ENCODE data around the gene ACCS.

ACCS gene

DNA sequence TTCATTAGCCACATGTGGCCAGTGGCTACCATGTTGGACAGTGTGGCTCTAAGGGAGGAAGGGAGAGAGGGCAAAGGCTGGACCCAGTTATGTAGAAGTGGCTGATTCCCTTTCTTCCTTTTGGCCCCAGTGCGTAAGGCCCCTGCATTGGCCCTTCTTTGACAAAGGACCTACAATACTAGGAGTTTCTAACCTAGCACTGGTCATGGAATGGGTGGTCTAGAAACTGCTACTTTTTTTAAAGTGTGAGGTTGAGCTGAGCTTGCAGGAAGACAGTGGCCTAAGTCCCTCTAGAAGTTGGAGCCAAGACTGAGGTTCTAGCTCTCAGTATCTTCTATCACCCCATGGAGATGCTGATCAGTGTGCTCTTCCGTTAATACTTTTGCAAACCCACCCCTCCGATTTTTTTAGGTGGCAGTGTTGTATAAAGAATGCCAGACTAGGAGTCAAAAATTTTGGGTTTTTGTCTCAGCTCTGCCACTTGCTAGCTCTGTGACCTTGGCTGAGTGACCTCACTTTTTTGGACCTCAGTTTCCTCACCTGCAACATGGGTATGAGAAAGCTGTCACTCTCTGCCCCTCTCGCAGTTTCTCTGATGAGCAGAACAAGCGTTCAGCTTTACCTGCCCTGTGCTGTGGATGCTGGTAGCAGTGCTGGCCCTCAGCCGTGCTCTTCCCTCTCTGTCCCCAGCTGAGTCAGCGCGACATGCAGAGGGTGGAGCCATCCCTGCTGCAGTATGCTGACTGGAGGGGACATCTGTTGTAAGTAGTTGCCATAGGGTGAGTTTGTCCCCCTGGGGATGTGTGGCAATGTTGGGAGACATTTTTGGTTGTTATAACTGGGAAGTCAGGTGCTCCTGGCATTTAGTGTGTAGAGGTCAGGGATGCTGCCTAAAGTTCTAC, 6.9 kb downstream of the ACCS start:
- Histone ChIP-seq H3K27me3 (ENCODE audit: insufficient read depth, low read length) (no peaks in the 10 kb centered on the region), H3K36me3 (ENCODE audit: insufficient read depth, low read depth, low read length) (no peaks in the 10 kb centered on the region)

DNA sequence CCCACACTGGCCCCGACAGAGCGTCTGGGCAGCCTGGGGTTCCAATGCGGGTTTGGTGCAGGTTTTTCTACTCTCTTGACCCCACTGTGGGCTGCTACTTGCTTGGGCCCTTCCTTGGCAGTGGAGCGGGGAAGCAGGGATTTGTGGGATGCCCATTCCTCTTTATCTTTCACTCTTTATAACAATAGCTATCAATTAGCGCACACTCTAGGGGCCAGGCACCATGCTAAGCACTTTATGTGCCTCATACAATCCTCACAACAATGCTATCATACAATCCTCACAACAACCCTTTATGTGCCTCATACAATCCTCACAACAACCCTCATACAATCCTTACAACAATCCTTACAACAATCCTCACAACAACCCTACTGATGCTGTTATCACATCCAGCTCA, 12.7 kb downstream of the ACCS start:
- H3K36me3 ChIP-seq (ENCODE audit: insufficient read depth, low read depth, low read length), result no peaks in the 10 kb centered on the region
- no peaks in the 10 kb centered on the region for H3K9me3 ChIP-seq (ENCODE audit: insufficient read depth, low read depth, low read length)
- no peak overlapping the region for H3K27ac ChIP-seq (ENCODE audit: low read length)
- no peak overlapping the region for H3K4me3 ChIP-seq (ENCODE audit: low read length)
- no peak overlapping the region for H3K9ac ChIP-seq (ENCODE audit: low read depth, low read length)
- H3K4me1 ChIP-seq (ENCODE audit: insufficient read depth, low read length), result no peaks in the 10 kb centered on the region
- H3K27me3 ChIP-seq (ENCODE audit: insufficient read depth, low read length), result no peaks in the 10 kb centered on the region

More for the DNA sequence above, 6.9 kb downstream of the ACCS start:
- Histone ChIP-seq H3K9me3 (ENCODE audit: insufficient read depth, low read depth, low read length) (no peaks in the 10 kb centered on the region), H3K9ac (ENCODE audit: low read depth, low read length) (no peak overlapping the region), H3K4me1 (ENCODE audit: insufficient read depth, low read length) (no peaks in the 10 kb centered on the region), H3K4me3 (ENCODE audit: low read length) (no peak overlapping the region), H3K27ac (ENCODE audit: low read length) (no peak overlapping the region)

DNA sequence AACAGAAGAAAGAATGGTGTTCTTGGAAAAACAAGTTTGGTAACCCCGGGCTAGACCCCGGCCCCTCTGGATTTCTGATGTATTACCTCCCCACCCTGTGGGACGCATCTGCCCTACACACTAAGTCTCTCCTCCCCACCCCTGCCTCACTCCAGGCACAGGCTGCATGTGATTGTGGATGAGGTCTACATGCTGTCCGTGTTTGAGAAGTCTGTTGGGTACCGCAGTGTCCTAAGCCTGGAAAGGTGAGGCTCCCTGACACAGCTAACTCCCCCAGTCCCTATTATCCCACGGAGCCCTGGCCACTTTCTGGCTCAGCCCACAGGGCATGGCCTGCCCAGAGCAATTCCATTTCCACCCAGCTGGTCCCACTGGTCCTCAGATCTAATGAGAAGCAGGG, 13.3 kb downstream of the ACCS start:
- Histone ChIP-seq H3K9me3 (ENCODE audit: insufficient read depth, low read depth, low read length) (no peaks in the 10 kb centered on the region), H3K4me1 (ENCODE audit: insufficient read depth, low read length) (no peaks in the 10 kb centered on the region), H3K27ac (ENCODE audit: low read length) (no peak overlapping the region), H3K27me3 (ENCODE audit: insufficient read depth, low read length) (no peaks in the 10 kb centered on the region), H3K36me3 (ENCODE audit: insufficient read depth, low read depth, low read length) (no peaks in the 10 kb centered on the region), H3K4me3 (ENCODE audit: low read length) (no peak overlapping the region), H3K9ac (ENCODE audit: low read depth, low read length) (no peak overlapping the region)

DNA sequence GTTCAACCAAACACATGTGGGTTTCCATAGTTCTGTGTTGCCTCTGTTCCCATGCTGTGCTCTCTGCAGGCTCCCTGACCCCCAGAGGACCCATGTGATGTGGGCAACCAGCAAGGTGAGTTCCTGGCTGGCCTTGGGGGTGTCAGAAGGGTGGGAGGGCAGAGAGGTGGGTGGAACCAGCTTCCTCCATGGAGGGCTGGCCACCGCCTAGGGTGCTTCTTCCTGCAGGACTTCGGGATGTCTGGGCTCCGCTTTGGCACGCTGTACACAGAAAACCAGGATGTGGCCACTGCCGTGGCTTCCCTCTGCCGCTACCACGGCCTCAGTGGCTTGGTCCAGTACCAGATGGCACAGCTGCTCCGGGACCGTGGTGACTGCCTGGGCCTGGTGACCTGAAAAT, 14.9 kb downstream of the ACCS start:
- no peaks in the 10 kb centered on the region for H3K9me3 ChIP-seq (ENCODE audit: insufficient read depth, low read depth, low read length)
- no peak overlapping the region for H3K27ac ChIP-seq (ENCODE audit: low read length)
- no peaks in the 10 kb centered on the region for H3K36me3 ChIP-seq (ENCODE audit: insufficient read depth, low read depth, low read length)
- no peak overlapping the region for H3K9ac ChIP-seq (ENCODE audit: low read depth, low read length)
- H3K4me3 ChIP-seq (ENCODE audit: low read length), result no peak overlapping the region
- H3K4me1 ChIP-seq (ENCODE audit: insufficient read depth, low read length), result no peaks in the 10 kb centered on the region
- no peaks in the 10 kb centered on the region for H3K27me3 ChIP-seq (ENCODE audit: insufficient read depth, low read length)

DNA sequence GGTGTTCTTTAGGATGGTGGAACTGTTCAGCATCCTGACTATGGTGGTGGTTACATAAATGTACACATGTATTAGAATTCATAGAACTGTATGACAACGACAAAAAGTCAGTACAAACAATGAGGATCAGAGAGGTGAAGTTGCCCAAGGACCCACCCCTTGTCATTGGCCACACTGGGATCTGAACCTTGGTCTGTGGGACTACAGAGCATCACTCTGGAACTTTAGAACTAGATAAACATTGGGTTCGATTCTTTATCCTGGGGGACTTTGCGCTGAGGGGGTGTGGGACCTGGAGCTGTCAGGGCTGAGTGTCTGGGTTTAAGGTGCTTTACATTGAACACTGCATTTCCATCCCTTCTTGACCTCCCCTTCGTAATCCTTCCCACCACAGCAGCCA, 16.6 kb downstream of the ACCS start:
- Histone ChIP-seq H3K4me3 (ENCODE audit: low read length) (no peak overlapping the region), H3K4me1 (ENCODE audit: insufficient read depth, low read length) (no peaks in the 10 kb centered on the region), H3K36me3 (ENCODE audit: insufficient read depth, low read depth, low read length) (no peaks in the 10 kb centered on the region), H3K27ac (ENCODE audit: low read length) (no peak overlapping the region), H3K9ac (ENCODE audit: low read depth, low read length) (no peak overlapping the region), H3K9me3 (ENCODE audit: insufficient read depth, low read depth, low read length) (no peaks in the 10 kb centered on the region), H3K27me3 (ENCODE audit: insufficient read depth, low read length) (no peaks in the 10 kb centered on the region)

DNA sequence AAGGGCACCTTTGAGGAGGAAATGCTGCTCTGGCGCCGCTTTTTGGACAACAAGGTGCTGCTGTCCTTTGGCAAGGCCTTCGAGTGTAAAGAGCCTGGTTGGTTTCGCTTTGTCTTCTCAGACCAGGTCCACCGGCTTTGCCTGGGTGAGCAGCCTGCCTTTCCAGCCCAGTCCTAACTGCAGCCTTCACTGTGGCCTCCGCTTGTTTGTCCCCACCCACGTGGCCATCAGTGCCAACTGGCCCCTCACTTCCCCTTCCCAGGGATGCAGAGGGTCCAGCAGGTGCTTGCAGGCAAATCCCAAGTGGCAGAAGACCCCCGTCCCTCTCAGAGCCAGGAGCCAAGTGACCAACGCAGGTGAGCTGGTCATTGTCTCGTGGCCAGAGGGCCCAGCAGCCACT, 17.4 kb downstream of the ACCS start:
- no peaks in the 10 kb centered on the region for H3K36me3 ChIP-seq (ENCODE audit: insufficient read depth, low read depth, low read length)
- no peak overlapping the region for H3K27ac ChIP-seq (ENCODE audit: low read length)
- no peaks in the 10 kb centered on the region for H3K4me1 ChIP-seq (ENCODE audit: insufficient read depth, low read length)
- H3K27me3 ChIP-seq (ENCODE audit: insufficient read depth, low read length), result no peaks in the 10 kb centered on the region
- H3K4me3 ChIP-seq (ENCODE audit: low read length), result no peak overlapping the region
- H3K9me3 ChIP-seq (ENCODE audit: insufficient read depth, low read depth, low read length), result no peaks in the 10 kb centered on the region
- no peak overlapping the region for H3K9ac ChIP-seq (ENCODE audit: low read depth, low read length)

DNA sequence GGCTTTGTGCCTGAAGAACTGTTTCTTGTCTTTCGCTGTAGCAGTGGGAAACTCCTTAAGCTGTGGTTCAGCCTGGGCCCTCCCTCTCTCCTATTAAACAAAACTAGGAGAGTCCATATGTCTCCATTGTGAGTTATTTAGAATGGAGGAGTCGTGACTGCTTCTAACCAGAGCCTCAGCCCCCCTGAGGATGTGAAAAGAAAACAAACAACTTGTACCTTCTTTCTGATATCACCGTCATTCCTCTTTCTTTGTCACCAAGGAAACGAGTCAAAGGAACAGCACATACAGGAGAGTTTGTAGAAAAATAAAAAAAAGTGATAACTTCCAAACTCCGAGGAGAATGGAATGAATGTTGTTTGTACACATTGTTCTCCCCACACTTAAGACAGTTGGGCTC, 17.8 kb downstream of the ACCS start:
- no peaks in the 10 kb centered on the region for H3K36me3 ChIP-seq (ENCODE audit: insufficient read depth, low read depth, low read length)
- no peak overlapping the region for H3K4me3 ChIP-seq (ENCODE audit: low read length)
- H3K4me1 ChIP-seq (ENCODE audit: insufficient read depth, low read length), result no peaks in the 10 kb centered on the region
- no peak overlapping the region for H3K9ac ChIP-seq (ENCODE audit: low read depth, low read length)
- H3K27me3 ChIP-seq (ENCODE audit: insufficient read depth, low read length), result no peaks in the 10 kb centered on the region
- H3K9me3 ChIP-seq (ENCODE audit: insufficient read depth, low read depth, low read length), result no peaks in the 10 kb centered on the region
- H3K27ac ChIP-seq (ENCODE audit: low read length), result no peak overlapping the region

DNA sequence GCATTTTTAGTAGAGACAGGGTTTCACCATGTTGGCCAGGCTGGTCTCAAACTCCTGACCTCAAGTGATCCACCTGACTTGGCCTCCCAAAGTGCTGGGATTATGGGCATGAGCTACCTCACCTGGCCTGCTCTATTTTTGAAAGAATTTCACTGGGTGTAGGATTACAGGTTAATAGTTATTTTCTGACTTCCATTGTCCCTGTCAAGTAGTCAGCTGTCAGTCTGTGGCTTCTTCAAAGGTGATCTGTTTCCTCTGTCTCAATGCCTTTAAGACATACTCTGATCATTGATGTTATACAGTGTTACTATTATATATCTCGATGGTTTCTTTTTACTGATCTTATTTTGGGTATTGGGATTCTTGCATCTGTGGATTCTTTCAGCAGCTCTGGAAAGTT, 19.3 kb downstream of the ACCS start:
- Histone ChIP-seq H3K4me1 (ENCODE audit: insufficient read depth, low read length) (no peaks in the 10 kb centered on the region), H3K27me3 (ENCODE audit: insufficient read depth, low read length) (no peaks in the 10 kb centered on the region), H3K9me3 (ENCODE audit: insufficient read depth, low read depth, low read length) (no peaks in the 10 kb centered on the region), H3K27ac (ENCODE audit: low read length) (no peak overlapping the region), H3K36me3 (ENCODE audit: insufficient read depth, low read depth, low read length) (no peaks in the 10 kb centered on the region; the same call in 1 of the 2 replicates), H3K9ac (ENCODE audit: low read depth, low read length) (no peak overlapping the region), H3K4me3 (ENCODE audit: low read length) (no peak overlapping the region)

DNA sequence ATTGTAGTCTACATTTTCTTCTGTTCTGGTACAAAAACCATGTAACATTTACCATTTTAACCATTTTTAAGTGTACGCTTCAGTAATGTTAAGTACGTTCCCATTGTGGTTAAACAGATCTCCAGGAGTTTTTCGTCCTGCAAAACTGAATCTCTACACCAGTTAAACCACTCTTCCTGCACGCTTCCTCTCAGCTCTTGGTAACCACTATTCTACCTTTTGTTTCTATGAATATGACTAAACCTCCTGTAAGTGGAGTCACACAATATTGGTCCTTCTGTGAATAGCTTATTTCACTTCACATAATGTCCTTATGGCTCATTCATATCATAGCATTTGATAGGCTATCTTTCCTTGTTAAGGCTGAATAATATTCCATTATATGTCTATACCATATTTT, 22.3 kb downstream of the ACCS start:
- Histone ChIP-seq H3K9me3 (ENCODE audit: insufficient read depth, low read depth, low read length) (no peaks in the 10 kb centered on the region), H3K4me1 (ENCODE audit: insufficient read depth, low read length) (no peaks in the 10 kb centered on the region), H3K36me3 (ENCODE audit: insufficient read depth, low read depth, low read length) (no peaks in the 10 kb centered on the region; the same call in 1 of the 2 replicates), H3K27ac (ENCODE audit: low read length) (no peak overlapping the region), H3K9ac (ENCODE audit: low read depth, low read length) (no peak overlapping the region), H3K4me3 (ENCODE audit: low read length) (no peak overlapping the region), H3K27me3 (ENCODE audit: insufficient read depth, low read length) (no peaks in the 10 kb centered on the region)

DNA sequence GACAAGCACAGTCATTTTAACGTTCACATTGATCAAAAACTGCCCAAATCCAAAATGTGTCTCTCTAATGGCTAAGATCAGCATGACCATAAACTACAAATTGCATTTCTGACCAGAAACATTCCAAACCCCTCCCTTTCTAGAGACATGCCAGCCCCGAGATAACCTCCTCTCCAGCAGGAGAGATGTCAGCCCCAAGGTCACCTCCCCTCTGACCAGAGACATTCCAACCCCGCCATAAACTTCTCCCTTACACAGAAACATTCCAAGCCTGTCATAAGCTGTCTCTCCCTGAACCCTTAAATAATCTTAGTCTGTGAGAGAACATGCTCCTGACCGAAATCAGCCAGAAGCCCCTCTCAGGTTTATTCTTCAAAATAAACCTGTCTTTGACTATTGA, 22.8 kb downstream of the ACCS start:
- Histone ChIP-seq H3K9ac (ENCODE audit: low read depth, low read length) (no peak overlapping the region), H3K27me3 (ENCODE audit: insufficient read depth, low read length) (no peaks in the 10 kb centered on the region), H3K4me1 (ENCODE audit: insufficient read depth, low read length) (no peaks in the 10 kb centered on the region), H3K36me3 (ENCODE audit: insufficient read depth, low read depth, low read length) (no peaks in the 10 kb centered on the region; the same call in 1 of the 2 replicates), H3K27ac (ENCODE audit: low read length) (no peak overlapping the region), H3K4me3 (ENCODE audit: low read length) (no peak overlapping the region), H3K9me3 (ENCODE audit: insufficient read depth, low read depth, low read length) (no peaks in the 10 kb centered on the region)

DNA sequence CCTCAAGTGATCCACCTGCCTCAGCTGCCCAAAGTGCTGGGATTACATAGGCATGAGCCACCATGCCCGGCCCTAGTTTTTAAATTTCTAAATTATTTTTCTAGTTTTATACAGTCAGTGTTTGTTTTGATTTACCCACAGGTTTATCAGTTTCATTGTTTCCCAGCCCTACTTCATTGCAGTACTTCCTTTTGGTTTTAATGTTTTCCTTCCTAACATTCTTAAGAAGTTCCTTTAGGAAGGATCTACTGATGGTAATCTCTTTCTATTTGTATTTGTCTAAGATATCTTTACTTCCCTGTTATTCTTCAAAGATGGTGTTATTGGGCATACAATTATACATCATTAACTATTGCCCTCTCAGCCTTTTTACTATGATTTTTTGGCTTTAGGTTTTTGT, 24.5 kb downstream of the ACCS start:
- H3K9ac ChIP-seq (ENCODE audit: low read depth, low read length), result no peak overlapping the region
- no peaks in the 10 kb centered on the region for H3K4me1 ChIP-seq (ENCODE audit: insufficient read depth, low read length)
- no peaks in the 10 kb centered on the region for H3K9me3 ChIP-seq (ENCODE audit: insufficient read depth, low read depth, low read length)
- H3K4me3 ChIP-seq (ENCODE audit: low read length), result no peak overlapping the region
- H3K27me3 ChIP-seq (ENCODE audit: insufficient read depth, low read length), result no peaks in the 10 kb centered on the region
- no peak overlapping the region for H3K27ac ChIP-seq (ENCODE audit: low read length)
- no peaks in the 10 kb centered on the region; the same call in 1 of the 2 replicates for H3K36me3 ChIP-seq (ENCODE audit: insufficient read depth, low read depth, low read length)

DNA sequence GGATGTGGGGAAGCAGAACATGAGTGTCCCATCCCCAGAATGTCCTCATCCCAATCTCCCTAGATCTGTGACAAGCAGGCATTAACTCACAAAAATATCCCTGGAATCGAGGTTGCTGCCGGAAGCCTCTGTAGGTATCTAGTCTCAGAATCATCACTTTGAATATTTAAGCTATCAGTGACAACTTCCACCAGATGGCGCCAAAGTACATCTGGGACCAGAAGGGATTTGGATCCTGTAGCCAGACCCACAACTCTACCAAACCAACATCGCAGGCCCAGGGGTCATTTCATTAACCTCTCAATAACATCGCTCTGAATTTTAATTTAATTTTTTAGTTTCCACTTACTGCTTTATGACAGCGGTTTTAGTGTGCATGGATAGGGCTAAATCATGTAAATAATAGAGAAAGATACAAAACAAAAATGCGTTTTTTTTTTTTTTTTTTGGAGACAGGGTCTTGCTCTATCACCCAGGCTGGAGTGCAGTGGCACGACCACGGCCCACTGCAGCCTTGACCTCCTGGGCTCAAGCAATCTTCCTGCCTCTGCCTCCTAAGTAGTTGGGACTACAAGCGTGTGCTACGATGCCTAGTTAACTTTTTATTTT, 28.3 kb downstream of the ACCS start:
- Histone ChIP-seq H3K9ac (ENCODE audit: low read depth, low read length) (no peak overlapping the region), H3K4me1 (ENCODE audit: insufficient read depth, low read length) (no peaks in the 10 kb centered on the region), H3K4me3 (ENCODE audit: low read length) (no peak overlapping the region), H3K27ac (ENCODE audit: low read length) (no peak overlapping the region), H3K36me3 (ENCODE audit: insufficient read depth, low read depth, low read length) (no peaks in the 10 kb centered on the region), H3K9me3 (ENCODE audit: insufficient read depth, low read depth, low read length) (no peaks in the 10 kb centered on the region), H3K27me3 (ENCODE audit: insufficient read depth, low read length) (no peaks in the 10 kb centered on the region; the same call in 1 of the 2 replicates)
